GM12872 (cell line): Measurements from ENCODE around the gene TBC1D32.

Experiments
- TF ChIP-seq, protein P1 (sequence below): IDR thresholded peaks from 3 replicates; pipeline ENCODE4 v1.5.1; 2011; ENCODE audit warnings: low read depth, mild to moderate bottlenecking, low read length, moderate library complexity; ENCODE audit not compliant: insufficient read depth

TBC1D32 gene

GRCh38 chr6:121190122-121190521 is 144.2 kb downstream of the TBC1D32 start:
- TF ChIP-seq, protein P1, sequence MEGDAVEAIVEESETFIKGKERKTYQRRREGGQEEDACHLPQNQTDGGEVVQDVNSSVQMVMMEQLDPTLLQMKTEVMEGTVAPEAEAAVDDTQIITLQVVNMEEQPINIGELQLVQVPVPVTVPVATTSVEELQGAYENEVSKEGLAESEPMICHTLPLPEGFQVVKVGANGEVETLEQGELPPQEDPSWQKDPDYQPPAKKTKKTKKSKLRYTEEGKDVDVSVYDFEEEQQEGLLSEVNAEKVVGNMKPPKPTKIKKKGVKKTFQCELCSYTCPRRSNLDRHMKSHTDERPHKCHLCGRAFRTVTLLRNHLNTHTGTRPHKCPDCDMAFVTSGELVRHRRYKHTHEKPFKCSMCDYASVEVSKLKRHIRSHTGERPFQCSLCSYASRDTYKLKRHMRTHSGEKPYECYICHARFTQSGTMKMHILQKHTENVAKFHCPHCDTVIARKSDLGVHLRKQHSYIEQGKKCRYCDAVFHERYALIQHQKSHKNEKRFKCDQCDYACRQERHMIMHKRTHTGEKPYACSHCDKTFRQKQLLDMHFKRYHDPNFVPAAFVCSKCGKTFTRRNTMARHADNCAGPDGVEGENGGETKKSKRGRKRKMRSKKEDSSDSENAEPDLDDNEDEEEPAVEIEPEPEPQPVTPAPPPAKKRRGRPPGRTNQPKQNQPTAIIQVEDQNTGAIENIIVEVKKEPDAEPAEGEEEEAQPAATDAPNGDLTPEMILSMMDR = no peak

- TF ChIP-seq, protein P1 = no peak
Measured at GRCh38 chr6:121188356-121188755, 145.9 kb downstream of the TBC1D32 start.

DNA sequence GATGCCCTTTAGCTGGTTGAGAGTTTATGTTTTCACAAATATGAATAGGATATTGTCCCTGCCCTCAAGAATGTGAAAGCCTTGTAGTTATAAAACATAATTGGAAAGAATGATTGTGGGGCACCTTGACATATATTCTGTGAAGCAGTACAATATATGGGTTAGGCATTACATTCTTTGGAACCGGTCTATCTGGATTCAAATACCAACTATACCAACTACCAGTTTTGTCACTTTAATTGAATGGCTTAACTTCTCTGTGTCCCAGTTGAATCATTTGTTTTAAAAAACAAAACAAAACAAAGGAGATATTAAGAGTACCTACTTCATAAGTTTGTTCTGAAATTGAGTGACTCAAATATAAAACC is 146.5 kb downstream of the TBC1D32 start:
- TF ChIP-seq, protein P1 = no peak

DNA sequence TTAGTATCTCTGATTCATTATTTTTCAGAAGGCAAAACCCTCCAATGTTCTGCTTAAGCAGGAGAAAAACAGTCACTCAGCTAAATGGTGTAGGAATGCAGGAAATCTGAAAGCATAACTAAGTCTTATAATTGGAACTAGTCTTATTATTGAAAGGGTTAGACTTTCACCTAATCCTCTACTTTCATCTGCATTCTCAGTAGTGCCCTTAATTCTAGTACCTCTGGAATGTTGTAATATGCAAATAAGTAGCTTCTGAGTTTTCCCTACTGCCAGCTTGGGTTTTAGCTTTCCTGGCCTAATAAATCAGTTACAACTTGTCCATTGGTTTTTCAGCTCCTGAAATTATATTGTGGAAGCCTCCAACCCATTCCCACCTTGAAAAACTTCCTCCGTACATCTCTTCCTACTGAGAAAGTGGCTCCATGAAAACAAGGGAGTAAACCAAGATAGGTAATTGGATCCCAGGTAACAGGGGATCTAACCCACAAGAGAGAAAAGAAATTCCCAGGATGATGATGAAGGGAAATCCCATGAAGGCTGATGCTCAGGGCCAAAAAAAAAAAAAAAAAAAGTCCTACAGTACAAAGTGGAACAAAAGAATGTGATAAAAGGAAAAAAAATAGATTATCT is 147.0 kb downstream of the TBC1D32 start:
- TF ChIP-seq, protein P1 = no peak

- TF ChIP-seq, protein P1 = no peak
Measured at GRCh38 chr6:121183742-121184141, 150.5 kb downstream of the TBC1D32 start.

DNA sequence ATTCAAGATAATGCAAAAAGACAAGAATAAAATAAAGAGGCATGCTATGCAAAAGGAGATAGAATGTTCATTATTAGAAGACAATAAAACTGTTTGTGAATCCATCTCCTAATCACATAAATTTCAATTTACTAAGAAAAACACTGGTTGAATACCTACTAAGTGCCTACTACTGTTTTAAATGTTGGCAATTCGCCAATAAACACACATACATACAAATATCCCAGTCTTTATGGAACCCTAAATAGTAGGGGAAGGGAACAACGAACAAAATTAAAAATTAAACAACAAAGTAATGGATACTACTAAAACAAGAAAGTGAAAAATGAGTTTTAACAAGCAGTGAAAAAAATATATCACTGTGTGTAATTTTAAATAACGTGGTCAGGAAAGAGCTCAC is 158.5 kb downstream of the TBC1D32 start:
- TF ChIP-seq, protein P1 = no peak

DNA sequence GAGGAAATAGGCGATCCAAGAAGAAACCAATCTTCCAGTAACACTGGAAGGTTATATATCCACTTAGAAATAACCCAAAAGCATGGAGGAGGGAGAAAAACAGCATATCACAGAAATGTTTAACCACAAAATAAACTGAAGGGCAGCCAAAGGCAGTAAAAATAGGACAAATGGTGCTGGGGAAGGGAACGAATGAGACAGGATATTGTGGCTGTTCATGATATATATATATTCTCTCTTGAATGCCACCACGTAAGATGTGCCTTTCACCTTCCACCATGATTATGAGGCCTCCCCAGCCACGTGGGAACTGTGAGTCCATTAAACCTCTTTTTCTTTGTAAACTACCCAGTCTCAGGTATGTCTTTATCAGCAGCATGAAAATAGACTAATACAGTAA is 162.4 kb downstream of the TBC1D32 start:
- TF ChIP-seq, protein P1 = no peak
